H1 (cell line): ENCODE results near the gene SLC7A11. TPM values are rescaled to one million over a fixed set of nuclear protein-coding genes. Genes with fewer than 3 reads are reported as not detected.

Experiments
- CTCF ChIA-PET: fragments of 300-600 bp; sonication (Branson Sonifier 250); formaldehyde crosslinking; loops from one replicate; lab custom pipeline; 2021; ENCODE audit not compliant: partially characterized antibody; lab: Charles Lee
- POLR2A ChIA-PET: fragments of 300-600 bp; sonication (Branson Sonifier 250); formaldehyde crosslinking; loops from one replicate; lab custom pipeline; 2021; ENCODE audit warnings: inconsistent platforms; ENCODE audit not compliant: partially characterized antibody; lab: Charles Lee
- DNase-seq, 2 experiments: peaks; one replicate each; pipeline versions ENCODE4 v3.0.0 to v3.0.0-alpha.2; 2010 to 2022; ENCODE audit warnings: low spot score in 2 of 2, low read depth in 1 of 2, mixed read lengths in 1 of 2
- FAIRE-seq: peaks from 2 replicates; lab custom pipeline; 2011; peaks lifted over from hg19 to GRCh38; lab: Jason Lieb, UNC
- H2AFZ ChIP-seq: 2 replicates; pipeline ENCODE4 v1.8.1; 2012; ENCODE audit warnings: low read length, inconsistent platforms
- H2AK5ac ChIP-seq: 2 replicates; pipeline ENCODE4 v1.6.1; 2013; ENCODE audit warnings: low read depth, low read length
- H2BK120ac ChIP-seq: replicated peaks from 2 replicates; pipeline ENCODE3; 2013; ENCODE audit warnings: low read depth, low read length, inconsistent platforms
- H2BK12ac ChIP-seq: 2 replicates; pipeline ENCODE4 v1.6.1; 2013; ENCODE audit warnings: low read depth, low read length
- H2BK15ac ChIP-seq: 2 replicates; pipeline ENCODE4 v1.6.1; 2013; ENCODE audit warnings: low read length
- H2BK20ac ChIP-seq: 2 replicates; pipeline ENCODE4 v1.6.1; 2013; ENCODE audit warnings: low read length
- H2BK5ac ChIP-seq: 2 replicates; pipeline ENCODE4 v1.6.1; 2013; ENCODE audit warnings: low read depth, low read length
- H3K14ac ChIP-seq: 2 replicates; pipeline ENCODE4 v1.6.1; 2013; ENCODE audit warnings: inconsistent platforms; ENCODE audit not compliant: insufficient read length
- H3K18ac ChIP-seq: 2 replicates; pipeline ENCODE4 v1.6.1; 2013; ENCODE audit warnings: low read length; ENCODE audit errors: extremely low read depth
- H3K23ac ChIP-seq: 2 replicates; pipeline ENCODE4 v1.6.1; 2013; ENCODE audit warnings: inconsistent platforms; ENCODE audit not compliant: insufficient read length
- H3K23me2 ChIP-seq: 2 replicates; pipeline ENCODE4 v1.6.1; 2013; ENCODE audit warnings: low read depth, low read length
- H3K27ac ChIP-seq: 2 replicates; pipeline ENCODE4 v1.6.1; 2011; ENCODE audit warnings: low read depth, low read length, inconsistent platforms
- H3K27me3 ChIP-seq, 4 experiments: replicated peaks in 1 of 4; 1 replicate in 1 of 4; 2 replicates in 3 of 4; pipeline versions ENCODE4 v1.6.1 to v1.8.1; 2011 to 2013; ENCODE audit warnings: low read length in 3 of 4, mild to moderate bottlenecking in 3 of 4, inconsistent platforms in 2 of 4, mixed read lengths in 2 of 4, moderate library complexity in 1 of 4; ENCODE audit not compliant: control insufficient read depth in 3 of 4, insufficient read depth in 3 of 4; ENCODE audit errors: extremely low read depth in 1 of 4
- H3K36me3 ChIP-seq, 4 experiments: 2 replicates each; pipeline versions ENCODE4 v1.6.1 to v1.8.1; 2011 to 2013; ENCODE audit warnings: mild to moderate bottlenecking in 4 of 4, low read length in 3 of 4, moderate library complexity in 2 of 4, control low read depth in 1 of 4, inconsistent platforms in 1 of 4; ENCODE audit not compliant: insufficient read depth in 4 of 4, control insufficient read depth in 2 of 4
- H3K4ac ChIP-seq: replicated peaks from 2 replicates; pipeline ENCODE3; 2013; ENCODE audit warnings: low read length, low read depth, mixed read lengths, inconsistent platforms; ENCODE audit not compliant: insufficient read length
- H3K4me1 ChIP-seq, 4 experiments: replicated peaks in 1 of 4; 1 replicate in 1 of 4; 2 replicates in 3 of 4; pipeline versions ENCODE4 v1.6.1 to v1.8.1; 2011 to 2013; ENCODE audit warnings: low read length in 3 of 4, inconsistent platforms in 2 of 4, mixed read lengths in 1 of 4; ENCODE audit not compliant: insufficient read depth in 4 of 4, control insufficient read depth in 3 of 4
- H3K4me2 ChIP-seq, 2 experiments: 2 replicates each; pipeline versions ENCODE4 v1.6.1 to v1.8.1; 2011 to 2013; ENCODE audit warnings: low read depth in 2 of 2, low read length in 2 of 2, control low read depth in 1 of 2, inconsistent platforms in 1 of 2, mild to moderate bottlenecking in 1 of 2; ENCODE audit not compliant: insufficient read depth in 1 of 2
- H3K4me3 ChIP-seq, 4 experiments: fragments of 200-600, 300-600 bp in 1 of 4; sonication (generic), shearing (Covaris generic), sonication (Bioruptor Twin) in 1 of 4; 2 replicates each; pipeline versions ENCODE4 v1.5.1 to v1.8.1; 2011 to 2016; ENCODE audit warnings: low read length in 4 of 4, low read depth in 3 of 4, control low read depth in 2 of 4, inconsistent platforms in 2 of 4, mild to moderate bottlenecking in 2 of 4, mixed read lengths in 1 of 4, moderate library complexity in 1 of 4; ENCODE audit not compliant: insufficient read depth in 2 of 4; ENCODE audit errors: extremely low read depth in 1 of 4
- H3K56ac ChIP-seq: replicated peaks from 2 replicates; pipeline ENCODE3; 2013; ENCODE audit warnings: low read depth, mild to moderate bottlenecking, mixed read lengths, low read length, inconsistent platforms; ENCODE audit not compliant: insufficient read length
- H3K79me1 ChIP-seq: 2 replicates; pipeline ENCODE4 v1.6.1; 2013; ENCODE audit warnings: low read depth, low read length, control low read depth
- H3K79me2 ChIP-seq, 2 experiments: 2 replicates each; pipeline versions ENCODE4 v1.6.1 to v1.8.1; 2012 to 2013; ENCODE audit warnings: low read length in 2 of 2, mild to moderate bottlenecking in 2 of 2, inconsistent platforms in 1 of 2; ENCODE audit not compliant: insufficient read depth in 2 of 2, control insufficient read depth in 1 of 2
- H3K9ac ChIP-seq, 4 experiments: replicated peaks in 1 of 4; 1 replicate in 1 of 4; 2 replicates in 3 of 4; pipeline versions ENCODE4 v1.6.1 to v1.8.1; 2011 to 2013; ENCODE audit warnings: low read depth in 3 of 4, low read length in 3 of 4, control low read depth in 2 of 4, mild to moderate bottlenecking in 2 of 4, moderate library complexity in 2 of 4, inconsistent platforms in 1 of 4; ENCODE audit errors: extremely low read depth in 1 of 4
- H3K9me3 ChIP-seq, 2 experiments: 2 replicates each; pipeline versions ENCODE4 v1.6.1 to v1.8.1; 2012 to 2013; ENCODE audit warnings: mild to moderate bottlenecking in 2 of 2, moderate library complexity in 2 of 2, control low read depth in 1 of 2, inconsistent platforms in 1 of 2, low read depth in 1 of 2, low read length in 1 of 2, mixed read lengths in 1 of 2; ENCODE audit not compliant: insufficient read depth in 2 of 2
- H4K20me1 ChIP-seq, 2 experiments: replicated peaks in 1 of 2; 2 replicates each; pipeline versions ENCODE3 to v1.8.1; 2011 to 2013; ENCODE audit warnings: inconsistent platforms in 2 of 2, low read length in 2 of 2, mild to moderate bottlenecking in 1 of 2; ENCODE audit not compliant: insufficient read depth in 2 of 2, control insufficient read depth in 1 of 2
- H4K5ac ChIP-seq: 2 replicates; pipeline ENCODE4 v1.6.1; 2013; ENCODE audit warnings: low read length, low read depth, mixed read lengths, inconsistent platforms; ENCODE audit not compliant: insufficient read length
- H4K8ac ChIP-seq: 2 replicates; pipeline ENCODE4 v1.8.0; 2013; ENCODE audit warnings: mild to moderate bottlenecking, moderate library complexity, low read length, inconsistent platforms; ENCODE audit not compliant: insufficient read depth; ENCODE audit errors: extremely low read depth
- H4K91ac ChIP-seq: replicated peaks from 2 replicates; pipeline ENCODE3; 2013; ENCODE audit warnings: low read length, mixed read lengths, inconsistent platforms; ENCODE audit not compliant: insufficient read length
- EP300 ChIP-seq, 2 experiments: IDR thresholded peaks; 1 replicate in 1 of 2; 2 replicates in 1 of 2; pipeline ENCODE4 v1.6.1; 2011 to 2012; ENCODE audit warnings: low read depth in 2 of 2, low read length in 2 of 2, mild to moderate bottlenecking in 2 of 2, borderline replicate concordance in 1 of 2, inconsistent platforms in 1 of 2, moderate library complexity in 1 of 2
- ZNF274 ChIP-seq: IDR thresholded peaks from 2 replicates; pipeline ENCODE4 v1.7.0; 2012; ENCODE audit warnings: low read length, borderline replicate concordance; ENCODE audit errors: extremely low read depth
- WGBS, 2 experiments: shearing (Covaris generic) in 1 of 2; methylation state at CpG; one replicate each; pipeline versions ENCODE4 v1.1.6 to v1.1.7; 2013 to 2015; ENCODE audit warnings: low lambda C conversion rate in 2 of 2, mixed read lengths in 2 of 2, inconsistent platforms in 1 of 2, low coverage in 1 of 2, missing lambda C conversion rate in 1 of 2; ENCODE audit not compliant: insufficient replicate concordance in 2 of 2, insufficient coverage in 1 of 2, insufficient read length in 1 of 2; ENCODE audit errors: extremely low coverage in 1 of 2, missing lambda C conversion rate in 1 of 2; 5-methylcytosine and 5-hydroxymethylcytosine counted together
- polyA plus RNA-seq, 7 experiments: library from polyadenylated mRNA; depleted of rRNA in 3 of 7; stranded (reverse) in 5 of 7; unstranded in 2 of 7; fragments of >200 nt in 5 of 7; fragments of 200-250 nt in 2 of 7; gene quantifications; 1 replicate in 5 of 7; 2 replicates in 1 of 7; 4 replicates in 1 of 7; pipeline versions ENCODE4 v1.2.1 to v1.2.3, GENCODE V29; 2011 to 2013; ENCODE audit warnings: missing spikeins in 2 of 7, mixed read lengths in 2 of 7
- total RNA-seq: library from RNA; stranded (reverse); fragmentation: NEBNext Ultra II Directional; extraction: Animal tissue kit (Norgen Biotek cat#: 25700); gene quantifications from 2 replicates; pipeline ENCODE4 v1.2.1, GENCODE V29; 2021

SLC7A11 gene
- total and polyA plus RNA-seq, 2 of the 8 experiments (the other 6 are each of a cell fraction or from before 2014, with no cell fraction given), result 6.6 to 17.0 TPM

- no peak overlapping the region for H3K4me3 ChIP-seq
- no peak overlapping the region for H3K4ac ChIP-seq
- DNase-seq (no peak), FAIRE-seq (no peak)
- H2BK120ac ChIP-seq, result no peak overlapping the region
- no peak overlapping the region for H4K8ac ChIP-seq
- H3K27ac ChIP-seq, result no peak overlapping the region
- H2BK15ac ChIP-seq, result no peak overlapping the region
- H4K91ac ChIP-seq, result no peak overlapping the region
- no peak overlapping the region for H2BK12ac ChIP-seq
- no peak overlapping the region for H2BK20ac ChIP-seq
- 88% methylated on average over 3 of the region's 3 CpGs; no CpG with 5 or more reads in 1 of the 2 experiments for WGBS, 2 experiments
- H3K9ac ChIP-seq, result no peak overlapping the region
- H3K23ac ChIP-seq, result no peak overlapping the region
- no peaks in the 10 kb centered on the region for H3K4me1 ChIP-seq
- POLR2A ChIA-PET, result no interaction called here
- H3K4me2 ChIP-seq, result no peak overlapping the region
- no peaks in the 10 kb centered on the region for H3K36me3 ChIP-seq
- H4K5ac ChIP-seq, result no peak overlapping the region
- H3K14ac ChIP-seq, result no peak overlapping the region
- TF ChIP-seq EP300 (IDR thresholded peaks at IDR 0.05; ENCODE audit: borderline replicate concordance in 1 of 2, low read depth in 2 of 2, low read length in 2 of 2), result no peak
- no peak for TF ChIP-seq ZNF274
- H3K23me2 ChIP-seq, result no peaks in the 10 kb centered on the region
- H2AFZ ChIP-seq, result no peak overlapping the region
- no peak overlapping the region for H3K18ac ChIP-seq
- H2AK5ac ChIP-seq, result no peak overlapping the region
- no peak overlapping the region for H2BK5ac ChIP-seq
- H3K56ac ChIP-seq, result no peak overlapping the region
- CTCF ChIA-PET, result no interaction called here
- H3K79me2 ChIP-seq, result no peaks in the 10 kb centered on the region
- no peaks in the 10 kb centered on the region for H4K20me1 ChIP-seq
- H3K79me1 ChIP-seq, result no peaks in the 10 kb centered on the region
- no peaks in the 10 kb centered on the region for H3K27me3 ChIP-seq
- no peaks in the 10 kb centered on the region for H3K9me3 ChIP-seq
Observed at GRCh38 chr4:138291431-138291830, 49.3 kb upstream of the SLC7A11 start.
